Keratinocyte (primary cell): ENCODE measurements around the gene VSNL1. TPM values are rescaled to one million over a fixed set of nuclear protein-coding genes. Genes with fewer than 3 reads are reported as not detected.

Source experiments
- DNase-seq: peaks from one replicate; pipeline ENCODE4 v3.0.0-alpha.2; 2011; ENCODE audit warnings: low read depth, missing footprints, low spot score
- FAIRE-seq: peaks from 2 replicates; lab custom pipeline; 2011; peaks lifted over from hg19 to GRCh38; lab: Jason Lieb, UNC
- H2AFZ ChIP-seq: 2 replicates; pipeline ENCODE4 v1.6.0; 2012; ENCODE audit warnings: low read length, control low read depth, inconsistent platforms; ENCODE audit not compliant: control insufficient read depth
- H3K27ac ChIP-seq: 2 replicates; pipeline ENCODE4 v1.5.1; 2011; ENCODE audit warnings: low read length; ENCODE audit not compliant: control insufficient read depth, insufficient read depth
- H3K27me3 ChIP-seq: 3 replicates; pipeline ENCODE4 v1.6.0; 2011; ENCODE audit warnings: low read length; ENCODE audit not compliant: control insufficient read depth, insufficient read depth; ENCODE audit errors: extremely low read depth
- H3K36me3 ChIP-seq, 2 experiments: 2 replicates in 1 of 2; 3 replicates in 1 of 2; pipeline ENCODE4 v1.5.1; 2011; ENCODE audit warnings: low read length in 2 of 2, mild to moderate bottlenecking in 1 of 2; ENCODE audit not compliant: control insufficient read depth in 2 of 2, insufficient read depth in 2 of 2; ENCODE audit errors: extremely low read depth in 1 of 2
- H3K4me1 ChIP-seq: 3 replicates; pipeline ENCODE4 v1.5.1; 2011; ENCODE audit warnings: low read length; ENCODE audit not compliant: control insufficient read depth, insufficient read depth; ENCODE audit errors: extremely low read depth
- H3K4me2 ChIP-seq: 3 replicates; pipeline ENCODE4 v1.6.0; 2011; ENCODE audit warnings: low read depth, low read length; ENCODE audit not compliant: control insufficient read depth, insufficient read depth; ENCODE audit errors: extremely low read depth
- H3K4me3 ChIP-seq, 3 experiments: fragments of 200-600 bp in 1 of 3; sonication (generic) in 1 of 3; 2 replicates in 2 of 3; 3 replicates in 1 of 3; pipeline ENCODE4 v1.5.1; 2011 to 2016; ENCODE audit warnings: low read length in 3 of 3, mild to moderate bottlenecking in 3 of 3, control low read depth in 2 of 3, inconsistent platforms in 1 of 3, low read depth in 1 of 3, mixed read lengths in 1 of 3, mixed run types in 1 of 3, moderate library complexity in 1 of 3; ENCODE audit not compliant: control insufficient read depth in 2 of 3, insufficient read depth in 2 of 3; ENCODE audit errors: extremely low read depth in 1 of 3
- H3K79me2 ChIP-seq: 2 replicates; pipeline ENCODE4 v1.6.0; 2012; ENCODE audit warnings: low read length; ENCODE audit not compliant: control insufficient read depth, insufficient read depth
- H3K9ac ChIP-seq: 3 replicates; pipeline ENCODE4 v1.6.0; 2011; ENCODE audit warnings: low read length; ENCODE audit not compliant: control insufficient read depth, insufficient read depth; ENCODE audit errors: extremely low read depth
- H3K9me1 ChIP-seq: 3 replicates; pipeline ENCODE4 v1.6.0; 2011; ENCODE audit warnings: low read length; ENCODE audit not compliant: control insufficient read depth, insufficient read depth; ENCODE audit errors: extremely low read depth
- H3K9me3 ChIP-seq: 2 replicates; pipeline ENCODE4 v1.5.1; 2012; ENCODE audit warnings: low read depth, low read length; ENCODE audit not compliant: control insufficient read depth
- H4K20me1 ChIP-seq: 3 replicates; pipeline ENCODE4 v1.6.0; 2011; ENCODE audit warnings: low read length; ENCODE audit not compliant: control insufficient read depth, insufficient read depth; ENCODE audit errors: extremely low read depth
- CTCF ChIP-seq, 3 experiments: IDR thresholded peaks in 1 of 3; conservative IDR thresholded peaks in 1 of 3; optimal IDR thresholded peaks in 1 of 3; 2 replicates in 2 of 3; 3 replicates in 1 of 3; pipeline versions ENCODE3 to v1.5.1; 2011; ENCODE audit warnings: low read length in 3 of 3, mild to moderate bottlenecking in 3 of 3, moderate library complexity in 2 of 3, control low read depth in 1 of 3, inconsistent platforms in 1 of 3; ENCODE audit not compliant: insufficient read depth in 2 of 3; ENCODE audit errors: extremely low read depth in 1 of 3
- EZH2 ChIP-seq: IDR thresholded peaks from one replicate; pipeline ENCODE4 v1.6.1; 2012; ENCODE audit warnings: inconsistent platforms, mild to moderate bottlenecking, low read length, moderate library complexity
- dilution Hi-C: fragments of 300-500 bp; cut with MboI; formaldehyde crosslinking; loops from one replicate; pipeline ENCODE4 v1.7.0; 2020; ENCODE audit warnings: low sequenced_read_pairs; ENCODE audit not compliant: extremely low pct_ligation_motif_present
- polyA plus RNA-seq, 5 experiments: library from polyadenylated mRNA; depleted of rRNA in 3 of 5; stranded (reverse) in 3 of 5; stranded (forward) in 1 of 5; unstranded in 1 of 5; fragments of >200 nt; gene quantifications; 1 replicate in 1 of 5; 2 replicates in 3 of 5; 3 replicates in 1 of 5; pipeline versions ENCODE4 v1.2.1 to v1.2.3, GENCODE V29; 2011 to 2012; ENCODE audit warnings: missing spikeins in 2 of 5, low read depth in 1 of 5, low replicate concordance in 1 of 5

VSNL1 gene
- polyA plus RNA-seq, 1 donor (not counting 4 experiments of a cell fraction or from before 2014, with no cell fraction given), result 32.1 TPM

GRCh38 chr2:17690776-17691175, 150.3 kb downstream of the VSNL1 start:
- Histone ChIP-seq H3K4me3 (no peak overlapping the region), H3K79me2 (peaks cover 1% of the 10 kb centered on the region), H3K4me1 (no peaks in the 10 kb centered on the region), H3K36me3 (peaks cover 7% of the 10 kb centered on the region in 2 experiments), H3K27me3 (no peaks in the 10 kb centered on the region), H3K9me1 (no peaks in the 10 kb centered on the region), H3K9ac (no peak overlapping the region), H2AFZ (no peak overlapping the region), H3K9me3 (no peaks in the 10 kb centered on the region), H3K4me2 (no peak overlapping the region), H4K20me1 (no peaks in the 10 kb centered on the region), H3K27ac (no peak overlapping the region)
- TF ChIP-seq CTCF (optimal IDR thresholded peaks at IDR 0.05 in 1 of 3, IDR thresholded peaks at IDR 0.05 in 1 of 3, conservative IDR thresholded peaks at IDR 0.05 in 1 of 3; ENCODE audit: extremely low read depth in 1 of 3, insufficient read depth in 2 of 3, low read length in 3 of 3) (no peak), EZH2 (no peak)
- peak; percentile 17 for FAIRE-seq
- dilution Hi-C loops, result no loop called here
- no peak for DNase-seq

Other genes with a start within 250 kb of the VSNL1 start
- 0.01 to 0.12 TPM (median 0.12 TPM) in 3 replicates for gene RAD51AP2, start 22.3 kb upstream of the VSNL1 start, polyA plus RNA-seq
- 12.3 to 24.4 TPM (median 14.5 TPM) in 3 replicates for gene SMC6, start 213.1 kb downstream of the VSNL1 start, polyA plus RNA-seq
- gene GEN1, start 213.4 kb downstream of the VSNL1 start, polyA plus RNA-seq, result 8.7 to 17.2 TPM (median 9.9 TPM) in 3 replicates